ENCODE results near the gene PNMT.

PNMT gene

GRCh38 chr17:39653662-39654331 lies 14.5 kb upstream of the PNMT start:
- DNase-seq (ENCODE audit: low spot score), result peak; percentile 82

GRCh38 chr17:39655105-39655504 lies 13.1 kb upstream of the PNMT start:
- no peak for DNase-seq (ENCODE audit: low spot score)

GRCh38 chr17:39658346-39658745 lies 9.9 kb upstream of the PNMT start:
- DNase-seq (ENCODE audit: low spot score), result no peak

GRCh38 chr17:39658760-39659159 lies 9.5 kb upstream of the PNMT start:
- no peak for DNase-seq (ENCODE audit: low spot score)

GRCh38 chr17:39659279-39660010 lies 8.8 kb upstream of the PNMT start:
- no peak for DNase-seq (ENCODE audit: low spot score)

- DNase-seq (ENCODE audit: low spot score), result no peak
These were observed 8.3 kb upstream of the PNMT start for GRCh38 chr17:39660011-39660360.

- no peak for DNase-seq (ENCODE audit: low spot score)
These were observed 7.6 kb upstream of the PNMT start for GRCh38 chr17:39660397-39661385.

- DNase-seq (ENCODE audit: low spot score), result no peak
These were observed 6.3 kb upstream of the PNMT start for GRCh38 chr17:39661744-39662541.

GRCh38 chr17:39662551-39663339 lies 5.5 kb upstream of the PNMT start:
- DNase-seq (ENCODE audit: low spot score), result no peak

- no peak for DNase-seq (ENCODE audit: low spot score)
These were observed 4.9 kb upstream of the PNMT start for GRCh38 chr17:39663340-39663687.

GRCh38 chr17:39663688-39664580 lies 4.3 kb upstream of the PNMT start:
- peak; percentile 71 for DNase-seq (ENCODE audit: low spot score)

- DNase-seq (ENCODE audit: low spot score), result no peak
These were observed 3.4 kb upstream of the PNMT start, which contains the start of gene TCAP for GRCh38 chr17:39664581-39665561. Gene TCAP (plus strand): TSS chr17:39665349. CDS start chr17:39665360, 11 bp downstream.

GRCh38 chr17:39665642-39666224 lies 2.5 kb upstream of the PNMT start:
- no peak for DNase-seq (ENCODE audit: low spot score)

- no peak for DNase-seq (ENCODE audit: low spot score)
These were observed 2.0 kb upstream of the PNMT start for GRCh38 chr17:39666231-39666600.

- no peak for DNase-seq (ENCODE audit: low spot score)
These were observed 1.5 kb upstream of the PNMT start for GRCh38 chr17:39666601-39667261.

GRCh38 chr17:39667262-39667944 lies 850 bp upstream of the PNMT start:
- peak; percentile 76 for DNase-seq (ENCODE audit: low spot score)

Measured in ecto neural progenitor cell (in vitro differentiated cells).